IPS-18c (cell line): Measurements from ENCODE around the gene TREM2.

Experiments used
- H3K4me3 ChIP-seq: 2 replicates; pipeline ENCODE4 v1.7.0; 2013; ENCODE audit warnings: low read depth, mild to moderate bottlenecking, low read length, moderate library complexity; ENCODE audit not compliant: insufficient read depth
- H3K9me3 ChIP-seq: one replicate; pipeline ENCODE4 v1.6.1; 2013; ENCODE audit warnings: mild to moderate bottlenecking, low read length, moderate library complexity; ENCODE audit not compliant: control insufficient read depth, insufficient read depth

Gene TREM2

GRCh38 chr6:41187924-41188886 is 25.3 kb upstream of the TREM2 start:
- Histone ChIP-seq H3K4me3 (no peak overlapping the region), H3K9me3 (no peaks in the 10 kb centered on the region)

- H3K9me3 ChIP-seq: no peaks in the 10 kb centered on the region
- H3K4me3 ChIP-seq: no peak overlapping the region
These were observed 23.2 kb upstream of the TREM2 start for GRCh38 chr6:41186031-41186562.

GRCh38 chr6:41184761-41185160 is 21.8 kb upstream of the TREM2 start:
- H3K4me3 ChIP-seq: no peak overlapping the region
- no peaks in the 10 kb centered on the region for H3K9me3 ChIP-seq

GRCh38 chr6:41182069-41183034 is 19.4 kb upstream of the TREM2 start:
- Histone ChIP-seq H3K4me3 (no peak overlapping the region), H3K9me3 (no peaks in the 10 kb centered on the region)

GRCh38 chr6:41181566-41181965 is 18.6 kb upstream of the TREM2 start:
- no peak overlapping the region for H3K4me3 ChIP-seq
- H3K9me3 ChIP-seq: no peaks in the 10 kb centered on the region

GRCh38 chr6:41179163-41179562 is 16.2 kb upstream of the TREM2 start:
- H3K4me3 ChIP-seq: no peak overlapping the region
- H3K9me3 ChIP-seq: no peaks in the 10 kb centered on the region

- no peak overlapping the region for H3K4me3 ChIP-seq
- no peaks in the 10 kb centered on the region for H3K9me3 ChIP-seq
These were observed 14.8 kb upstream of the TREM2 start for GRCh38 chr6:41177695-41178094.

- H3K4me3 ChIP-seq: no peak overlapping the region
- H3K9me3 ChIP-seq: no peaks in the 10 kb centered on the region
These were observed 14.4 kb upstream of the TREM2 start for GRCh38 chr6:41177287-41177686.

GRCh38 chr6:41176189-41176588 is 13.3 kb upstream of the TREM2 start:
- Histone ChIP-seq H3K4me3 (no peak overlapping the region), H3K9me3 (no peaks in the 10 kb centered on the region)

GRCh38 chr6:41175084-41175483 is 12.2 kb upstream of the TREM2 start:
- Histone ChIP-seq H3K9me3 (no peaks in the 10 kb centered on the region), H3K4me3 (no peak overlapping the region)

GRCh38 chr6:41174610-41175009 is 11.7 kb upstream of the TREM2 start:
- H3K9me3 ChIP-seq: no peaks in the 10 kb centered on the region
- H3K4me3 ChIP-seq: no peak overlapping the region

GRCh38 chr6:41171908-41172307 is 9.0 kb upstream of the TREM2 start:
- no peak overlapping the region for H3K4me3 ChIP-seq
- H3K9me3 ChIP-seq: no peaks in the 10 kb centered on the region

GRCh38 chr6:41170547-41171160 is 7.7 kb upstream of the TREM2 start:
- H3K9me3 ChIP-seq: no peaks in the 10 kb centered on the region
- no peak overlapping the region for H3K4me3 ChIP-seq

GRCh38 chr6:41167173-41167963 is 4.5 kb upstream of the TREM2 start:
- H3K4me3 ChIP-seq: no peak overlapping the region
- H3K9me3 ChIP-seq: peaks cover 2% of the 10 kb centered on the region

- no peak overlapping the region for H3K4me3 ChIP-seq
- H3K9me3 ChIP-seq: peaks cover 2% of the 10 kb centered on the region
These were observed 1.7 kb upstream of the TREM2 start for GRCh38 chr6:41164551-41165120.

- Histone ChIP-seq H3K9me3 (peaks cover 2% of the 10 kb centered on the region), H3K4me3 (no peak overlapping the region)
These were observed 452 bp upstream of the TREM2 start for GRCh38 chr6:41163419-41163717.
